ENCODE measurements around the gene SCGB1D1. TPM values are rescaled to one million over a fixed set of nuclear protein-coding genes. Genes with fewer than 3 reads are reported as not detected.
A peak's percentile ranks its signal among the peaks of the same experiment; 100 is the strongest.
"Not testable (repeated sequence)": the region's sequence is repeated elsewhere in the genome, so short reads cannot be mapped to it uniquely, and the experiment has no call there.

SCGB1D1 gene
- total and polyA plus RNA-seq, 3 experiments from 2014 or later: not detected

GRCh38 chr11:62195945-62196344 lies 5.9 kb downstream of the SCGB1D1 start:
- ChIA-PET CTCF (no interaction called here), POLR2A (no interaction called here)
- Histone ChIP-seq H3K4me3 (ENCODE audit: low read length) (no peak overlapping the region), H3K27ac (ENCODE audit: low read depth, low read length) (no peak overlapping the region), H3K9me3 (ENCODE audit: low read length) (no peaks in the 10 kb centered on the region), H3K4me1 (ENCODE audit: insufficient read depth, low read length) (no peaks in the 10 kb centered on the region), H3K27me3 (ENCODE audit: insufficient read depth, low read length, poor library complexity, severe bottlenecking) (no peaks in the 10 kb centered on the region), H3K36me3 (ENCODE audit: insufficient read depth, low read length) (no peaks in the 10 kb centered on the region)
- no peak overlapping the region for H3K4me3 Mint-ChIP-seq
- peaks cover 32 to 72% of the 10 kb centered on the region in 2 donors for H3K27me3 Mint-ChIP-seq
- no peak overlapping the region for H3K27ac Mint-ChIP-seq
- no peaks in the 10 kb centered on the region for H3K9me3 Mint-ChIP-seq
- DNase-seq: no peak
- H3K36me3 Mint-ChIP-seq: no peaks in the 10 kb centered on the region
- H3K4me1 Mint-ChIP-seq: no peaks in the 10 kb centered on the region

GRCh38 chr11:62197400-62197799 lies 7.4 kb downstream of the SCGB1D1 start:
- H3K4me1 ChIP-seq (ENCODE audit: insufficient read depth, low read length); H3K4me1 Mint-ChIP-seq; H3K9me3 ChIP-seq (ENCODE audit: low read length); H3K36me3 Mint-ChIP-seq; H3K27ac ChIP-seq (ENCODE audit: low read depth, low read length); H3K4me3 ChIP-seq (ENCODE audit: low read length); H3K9me3 Mint-ChIP-seq; H3K27me3 ChIP-seq (ENCODE audit: insufficient read depth, low read length, poor library complexity, severe bottlenecking); DNase-seq; CTCF ChIA-PET; H3K27ac Mint-ChIP-seq; H3K4me3 Mint-ChIP-seq; H3K36me3 ChIP-seq (ENCODE audit: insufficient read depth, low read length); POLR2A ChIA-PET: not testable (repeated sequence)
- H3K27me3 Mint-ChIP-seq: peaks cover 27 to 64% of the 10 kb centered on the region in 2 donors

GRCh38 chr11:62201376-62201775 lies 11.4 kb downstream of the SCGB1D1 start:
- Mint-ChIP-seq H3K27ac (peak overlapping the region in 1 of 8 donors; percentile 63), H3K27me3 (peaks cover 24 to 44% of the 10 kb centered on the region in 2 donors), H3K9me3 (no peaks in the 10 kb centered on the region), H3K4me3 (no peak overlapping the region), H3K36me3 (no peaks in the 10 kb centered on the region), H3K4me1 (no peaks in the 10 kb centered on the region)
- H3K9me3 ChIP-seq (ENCODE audit: low read length): no peaks in the 10 kb centered on the region
- CTCF ChIA-PET: no interaction called here
- no peaks in the 10 kb centered on the region for H3K36me3 ChIP-seq (ENCODE audit: insufficient read depth, low read length)
- DNase-seq: no peak
- no peak overlapping the region for H3K4me3 ChIP-seq (ENCODE audit: low read length)
- H3K4me1 ChIP-seq (ENCODE audit: insufficient read depth, low read length): no peaks in the 10 kb centered on the region
- no peak overlapping the region for H3K27ac ChIP-seq (ENCODE audit: low read depth, low read length)
- no peaks in the 10 kb centered on the region for H3K27me3 ChIP-seq (ENCODE audit: insufficient read depth, low read length, poor library complexity, severe bottlenecking)
- POLR2A ChIA-PET: no interaction called here

- no peaks in the 10 kb centered on the region for H3K27me3 ChIP-seq (ENCODE audit: insufficient read depth, low read length, poor library complexity, severe bottlenecking)
- Mint-ChIP-seq H3K4me3 (no peak overlapping the region), H3K36me3 (no peaks in the 10 kb centered on the region), H3K27me3 (peaks cover 12 to 32% of the 10 kb centered on the region in 2 donors), H3K4me1 (no peaks in the 10 kb centered on the region), H3K9me3 (no peaks in the 10 kb centered on the region), H3K27ac (peak overlapping the region in 1 of 8 donors; percentile 58)
- H3K4me1 ChIP-seq (ENCODE audit: insufficient read depth, low read length): no peaks in the 10 kb centered on the region
- no peaks in the 10 kb centered on the region for H3K9me3 ChIP-seq (ENCODE audit: low read length)
- H3K27ac ChIP-seq (ENCODE audit: low read depth, low read length): no peak overlapping the region
- no peaks in the 10 kb centered on the region for H3K36me3 ChIP-seq (ENCODE audit: insufficient read depth, low read length)
- ChIA-PET POLR2A (no interaction called here), CTCF (no interaction called here)
- DNase-seq: no peak
- H3K4me3 ChIP-seq (ENCODE audit: low read length): no peak overlapping the region
These were observed 12.9 kb downstream of the SCGB1D1 start for GRCh38 chr11:62202910-62203309.

GRCh38 chr11:62204430-62204829 lies 14.4 kb downstream of the SCGB1D1 start:
- Mint-ChIP-seq H3K27me3 (peaks cover 10 to 30% of the 10 kb centered on the region in 2 donors), H3K4me1 (no peaks in the 10 kb centered on the region), H3K27ac (no peak overlapping the region), H3K36me3 (no peaks in the 10 kb centered on the region), H3K9me3 (no peaks in the 10 kb centered on the region), H3K4me3 (no peak overlapping the region)
- H3K4me3 ChIP-seq (ENCODE audit: low read length): no peak overlapping the region
- DNase-seq: no peak
- no peaks in the 10 kb centered on the region for H3K27me3 ChIP-seq (ENCODE audit: insufficient read depth, low read length, poor library complexity, severe bottlenecking)
- POLR2A ChIA-PET: interaction anchor here (0.7 kb wide), 1 partner anchor 99 kb away, joined by 4 read pairs; no protein-coding TSS in a partner anchor
- H3K27ac ChIP-seq (ENCODE audit: low read depth, low read length): no peak overlapping the region
- no peaks in the 10 kb centered on the region for H3K4me1 ChIP-seq (ENCODE audit: insufficient read depth, low read length)
- CTCF ChIA-PET: no interaction called here
- no peaks in the 10 kb centered on the region for H3K9me3 ChIP-seq (ENCODE audit: low read length)
- no peaks in the 10 kb centered on the region for H3K36me3 ChIP-seq (ENCODE audit: insufficient read depth, low read length)

- H3K27ac Mint-ChIP-seq: no peak overlapping the region
- no peaks in the 10 kb centered on the region for H3K4me1 Mint-ChIP-seq
- H3K4me1 ChIP-seq (ENCODE audit: insufficient read depth, low read length): no peaks in the 10 kb centered on the region
- H3K4me3 Mint-ChIP-seq: no peak overlapping the region
- no peaks in the 10 kb centered on the region for H3K27me3 ChIP-seq (ENCODE audit: insufficient read depth, low read length, poor library complexity, severe bottlenecking)
- H3K9me3 ChIP-seq (ENCODE audit: low read length): no peaks in the 10 kb centered on the region
- ChIA-PET CTCF (no interaction called here), POLR2A (no interaction called here)
- H3K36me3 Mint-ChIP-seq: no peaks in the 10 kb centered on the region
- no peaks in the 10 kb centered on the region for H3K9me3 Mint-ChIP-seq
- H3K4me3 ChIP-seq (ENCODE audit: low read length): no peak overlapping the region
- no peak overlapping the region for H3K27ac ChIP-seq (ENCODE audit: low read depth, low read length)
- H3K27me3 Mint-ChIP-seq: peaks cover 10 to 31% of the 10 kb centered on the region in 2 donors
- H3K36me3 ChIP-seq (ENCODE audit: insufficient read depth, low read length): no peaks in the 10 kb centered on the region
- no peak for DNase-seq
These were observed 15.4 kb downstream of the SCGB1D1 start for GRCh38 chr11:62205441-62205840.

- CTCF ChIA-PET; H3K9me3 ChIP-seq (ENCODE audit: low read length); H3K4me1 Mint-ChIP-seq; H3K27ac Mint-ChIP-seq; H3K4me1 ChIP-seq (ENCODE audit: insufficient read depth, low read length); H3K9me3 Mint-ChIP-seq; H3K4me3 ChIP-seq (ENCODE audit: low read length); POLR2A ChIA-PET; H3K36me3 ChIP-seq (ENCODE audit: insufficient read depth, low read length); H3K4me3 Mint-ChIP-seq; H3K27me3 ChIP-seq (ENCODE audit: insufficient read depth, low read length, poor library complexity, severe bottlenecking); DNase-seq; H3K36me3 Mint-ChIP-seq; H3K27ac ChIP-seq (ENCODE audit: low read depth, low read length): not testable (repeated sequence)
- peaks cover 10 to 32% of the 10 kb centered on the region in 2 donors for H3K27me3 Mint-ChIP-seq
These were observed 16.5 kb downstream of the SCGB1D1 start for GRCh38 chr11:62206276-62207066.

- H3K4me3 ChIP-seq (ENCODE audit: low read length): no peak overlapping the region
- H3K27ac Mint-ChIP-seq: no peak overlapping the region
- H3K27ac ChIP-seq (ENCODE audit: low read depth, low read length): no peak overlapping the region
- DNase-seq: no peak
- H3K27me3 Mint-ChIP-seq: peaks cover 9 to 34% of the 10 kb centered on the region in 2 donors
- H3K36me3 Mint-ChIP-seq: no peaks in the 10 kb centered on the region
- ChIA-PET POLR2A (no interaction called here), CTCF (no interaction called here)
- H3K4me1 ChIP-seq (ENCODE audit: insufficient read depth, low read length): no peaks in the 10 kb centered on the region
- no peaks in the 10 kb centered on the region for H3K4me1 Mint-ChIP-seq
- no peaks in the 10 kb centered on the region for H3K27me3 ChIP-seq (ENCODE audit: insufficient read depth, low read length, poor library complexity, severe bottlenecking)
- no peak overlapping the region for H3K4me3 Mint-ChIP-seq
- H3K36me3 ChIP-seq (ENCODE audit: insufficient read depth, low read length): no peaks in the 10 kb centered on the region
- H3K9me3 Mint-ChIP-seq: no peaks in the 10 kb centered on the region
- H3K9me3 ChIP-seq (ENCODE audit: low read length): no peaks in the 10 kb centered on the region
These were observed 18.7 kb downstream of the SCGB1D1 start for GRCh38 chr11:62208785-62209144.
